GM12873 (cell line): ENCODE data around the gene KCTD11.

Source experiments
- CTCF ChIP-seq: IDR thresholded peaks from 2 replicates; pipeline ENCODE4 v1.5.1; 2012; ENCODE audit warnings: low read depth, mild to moderate bottlenecking, moderate library complexity, low read length, control low read depth; ENCODE audit not compliant: insufficient read depth; ENCODE audit errors: missing control alignments

Gene KCTD11

GRCh38 chr17:7317161-7317803, 34.7 kb upstream of the KCTD11 start:
- TF ChIP-seq CTCF: no peak

- no peak for TF ChIP-seq CTCF
Measured at GRCh38 chr17:7318121-7318860, 33.7 kb upstream of the KCTD11 start.

GRCh38 chr17:7321466-7321865, 30.5 kb upstream of the KCTD11 start:
- TF ChIP-seq CTCF: no peak

- TF ChIP-seq CTCF: no peak
Measured at GRCh38 chr17:7322520-7323194, 29.3 kb upstream of the KCTD11 start.

GRCh38 chr17:7323731-7324437, 28.1 kb upstream of the KCTD11 start:
- peak; percentile 97 for TF ChIP-seq CTCF

GRCh38 chr17:7324438-7324779, 27.6 kb upstream of the KCTD11 start:
- TF ChIP-seq CTCF: no peak

GRCh38 chr17:7325031-7325528, 26.9 kb upstream of the KCTD11 start:
- no peak for TF ChIP-seq CTCF
